Measurements from ENCODE around the gene SERPINB1.

The SERPINB1 gene

GRCh38 chr6:2795956-2796355, 45.7 kb downstream of the SERPINB1 start:
- Histone ChIP-seq H3K4me3 (ENCODE audit: low read depth, low read length) (no peak overlapping the region), H3K36me3 (no peaks in the 10 kb centered on the region), H3K27me3 (ENCODE audit: insufficient read depth, low read depth, severe bottlenecking) (no peaks in the 10 kb centered on the region), H3K27ac (no peak overlapping the region), H3K9me3 (ENCODE audit: severe bottlenecking) (no peaks in the 10 kb centered on the region)
- TF ChIP-seq CTCF (IDR thresholded peaks at IDR 0.05; ENCODE audit: low read depth, low read length), result no peak
- no peak for DNase-seq

- TF ChIP-seq CTCF (IDR thresholded peaks at IDR 0.05; ENCODE audit: low read depth, low read length), result no peak
- H3K4me3 ChIP-seq (ENCODE audit: low read depth, low read length), result no peak overlapping the region
- no peak for DNase-seq
- H3K36me3 ChIP-seq, result no peaks in the 10 kb centered on the region
- H3K27ac ChIP-seq, result no peak overlapping the region
- H3K27me3 ChIP-seq (ENCODE audit: insufficient read depth, low read depth, severe bottlenecking), result no peaks in the 10 kb centered on the region
- H3K9me3 ChIP-seq (ENCODE audit: severe bottlenecking), result no peaks in the 10 kb centered on the region
Measured at GRCh38 chr6:2795162-2795561, 46.5 kb downstream of the SERPINB1 start.

- Histone ChIP-seq H3K27ac (no peak overlapping the region), H3K9me3 (ENCODE audit: severe bottlenecking) (no peaks in the 10 kb centered on the region), H3K36me3 (no peaks in the 10 kb centered on the region), H3K4me3 (ENCODE audit: low read depth, low read length) (no peak overlapping the region), H3K27me3 (ENCODE audit: insufficient read depth, low read depth, severe bottlenecking) (no peaks in the 10 kb centered on the region)
- no peak for TF ChIP-seq CTCF (IDR thresholded peaks at IDR 0.05; ENCODE audit: low read depth, low read length)
- no peak for DNase-seq
Measured at GRCh38 chr6:2794171-2794730, 47.4 kb downstream of the SERPINB1 start.

GRCh38 chr6:2793534-2794151, 48.0 kb downstream of the SERPINB1 start:
- DNase-seq, result no peak
- H3K27ac ChIP-seq, result no peak overlapping the region
- no peak for TF ChIP-seq CTCF (IDR thresholded peaks at IDR 0.05; ENCODE audit: low read depth, low read length)

DNA sequence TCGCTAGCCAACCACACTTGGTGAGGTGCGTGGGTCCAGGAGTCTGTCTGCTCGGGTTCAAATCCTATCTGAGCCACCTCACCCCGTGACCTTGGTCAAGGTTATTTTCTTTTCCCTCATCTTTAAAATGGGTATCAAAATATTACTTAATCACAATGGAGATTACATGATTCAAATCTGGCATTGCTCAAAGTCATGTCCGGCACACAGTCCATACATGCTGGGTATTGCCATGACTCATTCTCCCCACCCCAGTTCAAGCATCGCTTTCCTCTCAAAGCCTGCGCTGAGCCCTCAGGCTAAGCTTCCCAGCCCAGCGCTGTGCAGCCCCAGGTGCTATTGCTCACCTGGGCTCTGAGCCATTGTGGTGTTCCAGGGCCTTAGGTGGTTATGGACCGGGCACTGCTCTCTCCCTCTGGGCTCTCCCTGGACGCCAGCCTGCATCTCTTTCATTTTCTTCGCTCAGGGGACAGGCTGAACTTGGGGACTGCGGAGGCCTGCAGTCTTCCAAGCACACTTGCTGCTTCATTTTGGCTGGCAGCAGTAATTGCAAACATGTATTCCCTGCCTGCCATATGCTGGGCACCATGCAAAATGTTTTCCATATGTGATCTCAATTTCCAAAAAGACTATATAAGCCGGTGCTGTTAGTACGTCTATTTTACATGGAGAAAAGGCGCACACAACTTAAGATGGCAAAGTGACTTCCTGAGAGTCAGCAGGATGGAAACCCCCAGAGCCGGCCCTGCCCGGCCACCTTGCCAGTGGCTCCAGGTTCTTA, 49.1 kb downstream of the SERPINB1 start:
- Histone ChIP-seq H3K27me3 (ENCODE audit: insufficient read depth, low read depth, severe bottlenecking) (no peaks in the 10 kb centered on the region), H3K36me3 (peaks cover 4% of the 10 kb centered on the region; the same call in 1 of the 2 replicates), H3K9me3 (ENCODE audit: severe bottlenecking) (no peaks in the 10 kb centered on the region), H3K27ac (no peak overlapping the region), H3K4me3 (ENCODE audit: low read depth, low read length) (no peak overlapping the region)
- no peak for TF ChIP-seq CTCF (IDR thresholded peaks at IDR 0.05; ENCODE audit: low read depth, low read length)
- DNase-seq, result no peak

More at GRCh38 chr6:2793534-2794151, 48.0 kb downstream of the SERPINB1 start:
- H3K27me3 ChIP-seq (ENCODE audit: insufficient read depth, low read depth, severe bottlenecking), result no peaks in the 10 kb centered on the region
- H3K36me3 ChIP-seq, result no peaks in the 10 kb centered on the region
- H3K4me3 ChIP-seq (ENCODE audit: low read depth, low read length), result no peak overlapping the region
- no peaks in the 10 kb centered on the region for H3K9me3 ChIP-seq (ENCODE audit: severe bottlenecking)
